HPDE6-E6E7 (cell line): ENCODE results near the gene HJURP.

Experiments used
- DNase-seq: peaks from one replicate; pipeline ENCODE4 v3.0.0; 2011; ENCODE audit warnings: missing footprints; ENCODE audit errors: extremely low spot score

HJURP gene

DNA sequence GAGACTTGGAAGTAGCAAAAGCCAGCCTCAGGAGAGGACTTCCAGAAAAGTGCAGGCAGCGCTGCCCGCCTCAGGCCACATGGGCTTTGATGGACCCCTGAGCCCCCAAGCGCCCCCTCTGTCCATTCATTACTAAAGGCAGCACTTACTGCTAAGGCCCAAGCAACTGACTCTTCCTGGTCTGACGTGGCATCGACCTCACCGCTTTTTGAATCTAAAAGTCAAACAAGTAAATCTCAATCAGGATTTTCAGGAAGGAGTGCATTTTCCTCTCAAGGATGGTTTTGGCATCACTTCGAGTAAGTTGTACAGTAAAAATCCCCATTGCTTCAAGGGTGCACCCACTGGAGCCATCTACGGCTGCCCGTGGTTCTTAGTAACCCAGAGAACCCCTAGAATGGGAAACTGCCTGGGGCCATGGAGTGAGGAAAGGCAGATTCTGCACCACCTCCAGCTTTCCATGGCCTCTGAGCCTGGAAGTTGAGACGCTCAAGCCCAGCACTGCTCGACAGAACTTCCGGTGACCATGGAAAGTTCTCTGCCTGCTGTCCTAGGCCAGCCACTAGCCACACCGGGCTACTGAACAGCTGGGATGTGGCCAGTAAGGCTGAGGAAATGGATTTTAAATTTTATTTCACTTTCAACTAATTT is 7.0 kb downstream of the HJURP start:
- no peak for DNase-seq

- DNase-seq = no peak
Observed at GRCh38 chr2:233846387-233847247, 7.7 kb downstream of the HJURP start.

- no peak for DNase-seq
Observed at GRCh38 chr2:233845301-233846060, 8.9 kb downstream of the HJURP start.

DNA sequence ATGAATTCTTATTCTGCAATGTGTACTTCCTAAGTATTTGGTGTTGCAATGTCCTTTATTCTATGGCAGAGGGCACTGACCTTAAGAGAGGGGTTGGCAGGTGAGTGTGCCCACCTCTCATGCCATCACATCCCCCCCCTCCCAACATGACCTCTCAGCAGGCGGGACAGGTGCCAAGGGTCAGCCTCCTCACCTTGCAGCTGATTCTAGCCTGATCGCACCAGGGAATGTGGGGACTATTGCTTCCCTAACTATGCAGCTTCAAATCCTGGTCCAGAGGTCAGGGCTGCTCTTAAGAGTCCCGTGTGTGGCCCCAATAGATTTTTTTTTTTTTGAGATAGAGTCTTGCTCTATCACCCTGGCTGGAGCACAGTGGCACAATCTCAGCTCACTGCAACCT is 9.5 kb downstream of the HJURP start:
- no peak for DNase-seq

DNA sequence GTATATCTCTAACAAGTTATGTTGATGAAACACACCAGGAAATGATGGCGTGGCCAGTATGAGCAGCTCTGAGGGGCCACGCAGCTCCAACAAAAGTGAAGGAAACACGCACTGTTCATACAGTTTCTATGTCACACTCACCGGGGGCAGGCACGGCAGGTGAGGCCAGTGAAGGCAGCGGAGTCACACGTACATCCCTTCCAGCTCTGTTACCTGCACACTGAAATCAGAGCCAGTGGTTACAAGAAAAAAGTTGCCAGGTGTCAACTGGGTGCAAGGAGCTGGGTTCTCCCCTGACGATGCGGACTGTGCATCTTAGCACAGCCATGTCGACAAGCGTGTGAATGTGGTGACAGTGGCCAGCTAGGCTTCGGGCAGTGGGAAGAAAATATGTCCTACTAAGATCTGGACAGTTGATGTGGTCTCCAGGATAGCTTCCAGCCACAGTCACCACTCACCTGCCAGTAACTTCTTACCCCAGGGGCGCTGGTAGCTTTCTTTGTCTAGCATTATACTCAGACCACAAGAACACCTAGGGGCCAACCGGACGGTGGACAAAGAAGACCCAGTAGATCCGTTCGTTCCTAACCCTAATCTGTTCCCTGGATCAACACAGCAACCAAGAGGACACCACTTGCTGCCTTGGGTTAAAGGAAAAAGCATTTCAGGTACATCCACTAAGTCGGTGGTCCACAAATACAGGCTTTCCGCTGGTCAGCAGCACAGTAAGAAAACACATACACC is 10.1 kb downstream of the HJURP start:
- DNase-seq = no peak

DNA sequence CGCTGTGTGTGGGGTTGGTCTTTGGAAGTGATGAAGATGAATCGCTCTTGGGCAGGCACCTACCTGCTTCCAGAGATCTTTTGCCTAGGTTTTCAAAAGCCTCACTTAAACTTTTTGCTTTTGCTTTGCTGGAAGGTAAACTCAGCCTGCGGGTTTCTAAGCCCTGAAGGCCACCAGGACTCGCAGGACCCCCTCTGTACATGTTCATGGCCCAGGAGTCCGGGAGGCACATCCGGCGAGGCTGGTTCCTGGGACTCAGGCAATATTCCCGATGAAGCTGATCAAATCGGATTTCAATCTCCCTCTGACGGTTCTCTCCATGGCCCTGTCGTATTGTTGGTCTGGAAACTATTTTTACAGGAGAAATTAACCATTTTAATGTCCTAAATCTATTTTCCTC is 13.2 kb downstream of the HJURP start:
- DNase-seq = no peak

GRCh38 chr2:233840520-233840919 is 13.8 kb downstream of the HJURP start:
- DNase-seq = no peak

DNA sequence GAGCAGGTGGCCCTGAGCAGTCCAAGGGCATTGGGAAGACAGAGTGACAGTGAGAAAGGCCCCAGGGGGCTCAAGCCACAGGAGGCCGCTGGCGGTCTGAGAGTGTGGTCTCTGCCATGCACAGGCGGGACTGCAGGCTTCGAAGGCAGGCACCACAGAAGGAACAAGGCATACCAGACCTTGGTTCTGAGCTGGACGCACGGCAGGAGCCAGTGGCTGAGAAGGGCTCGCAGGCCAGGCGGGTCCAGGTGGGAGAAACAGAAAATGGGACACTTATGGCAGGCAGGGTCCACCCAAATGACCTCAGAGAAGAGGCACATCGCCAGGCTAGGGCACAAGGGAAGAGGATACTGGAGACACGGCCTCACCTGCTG is 14.9 kb downstream of the HJURP start:
- DNase-seq = no peak

GRCh38 chr2:233838726-233839446 is 15.4 kb downstream of the HJURP start:
- no peak for DNase-seq

GRCh38 chr2:233838251-233838650 is 16.1 kb downstream of the HJURP start:
- no peak for DNase-seq

GRCh38 chr2:233837694-233838229 is 16.6 kb downstream of the HJURP start:
- no peak for DNase-seq

GRCh38 chr2:233836359-233836758 is 18.0 kb downstream of the HJURP start:
- DNase-seq = no peak

DNA sequence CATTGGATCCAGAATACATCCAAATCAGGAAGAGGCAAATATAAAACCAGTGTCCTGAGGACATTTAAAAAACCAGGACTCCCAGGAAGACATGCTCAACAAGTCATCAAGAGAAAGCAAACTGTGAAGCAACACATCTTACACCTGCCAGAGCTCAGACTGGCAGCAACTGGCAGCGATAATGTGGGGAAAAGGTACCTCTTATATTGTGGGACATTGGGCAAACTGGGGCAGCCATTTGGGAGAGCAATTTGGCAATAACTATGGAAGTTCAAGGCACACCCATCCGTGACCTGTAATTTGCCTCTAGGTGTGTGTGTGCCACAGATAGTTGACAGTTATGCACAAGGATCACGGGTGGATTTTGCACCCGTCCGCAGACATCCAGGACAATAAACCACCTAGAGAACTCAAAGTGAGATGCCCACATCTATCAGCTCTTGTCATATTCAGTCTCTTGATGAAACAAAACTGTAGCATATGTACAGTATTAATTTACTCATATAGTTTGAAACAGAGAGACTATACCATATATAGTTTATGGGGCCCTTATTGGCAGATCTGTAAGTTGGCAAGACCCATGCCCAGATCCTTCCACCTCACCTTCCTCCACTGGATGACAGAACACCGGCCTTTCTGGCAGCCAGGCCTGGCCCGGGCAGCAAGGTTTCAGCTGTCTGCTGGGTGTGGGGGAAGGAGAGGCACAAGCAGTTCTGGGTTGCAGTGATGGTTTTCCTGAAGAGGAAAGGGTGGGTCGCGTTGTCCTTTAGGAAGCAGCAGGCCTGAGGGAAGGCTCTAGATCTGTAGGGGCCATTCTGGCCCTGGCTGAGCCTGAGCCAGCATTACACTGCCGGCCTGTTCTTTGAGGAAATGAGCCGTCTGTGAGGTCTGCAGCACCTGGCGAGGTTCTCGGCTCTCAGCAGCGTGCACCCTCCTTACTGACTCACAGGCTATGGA is 18.8 kb downstream of the HJURP start:
- DNase-seq = no peak

DNA sequence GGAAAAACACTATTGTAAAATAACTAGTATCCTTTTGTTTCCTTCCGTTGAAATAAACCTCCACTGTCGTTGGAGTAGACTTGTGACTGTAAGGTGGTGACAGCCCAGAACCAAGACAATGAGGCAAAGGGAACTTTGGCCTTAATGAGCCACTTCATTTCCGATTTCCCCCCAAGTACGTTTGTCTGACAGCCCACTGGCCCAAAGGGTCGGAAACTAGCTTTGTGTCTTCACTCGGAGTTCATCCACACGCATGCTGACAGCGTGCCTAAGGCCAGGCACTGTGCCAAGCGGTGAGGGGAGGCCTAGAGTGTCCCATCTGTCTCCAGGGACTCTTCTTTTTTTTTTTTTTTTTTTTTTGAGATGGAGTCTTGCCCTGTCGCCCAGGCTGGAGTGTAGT is 21.0 kb downstream of the HJURP start:
- no peak for DNase-seq

DNA sequence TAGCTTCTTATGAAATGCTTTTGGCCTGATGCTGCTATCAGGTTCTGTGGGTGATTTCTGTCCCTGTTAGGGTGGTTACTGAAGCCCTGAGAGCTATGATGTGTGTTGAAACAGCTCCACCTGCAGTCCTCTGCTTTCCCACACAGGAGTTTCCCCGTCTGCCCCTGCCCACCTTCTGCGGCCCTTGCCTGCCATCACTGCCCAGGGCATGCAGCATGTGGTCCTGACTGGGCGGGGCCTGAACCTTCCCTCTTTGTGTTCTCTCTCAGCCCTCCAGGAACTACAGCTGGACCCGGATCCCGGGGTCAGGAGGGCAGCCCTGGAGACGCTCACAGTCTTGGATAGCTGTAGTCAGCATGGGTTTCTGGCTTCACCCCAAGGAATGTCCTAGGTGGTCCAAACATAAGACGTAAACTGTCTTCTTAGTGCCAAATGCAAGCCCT is 21.4 kb downstream of the HJURP start:
- DNase-seq = peak; percentile 83

- DNase-seq = no peak
Observed at GRCh38 chr2:233832414-233832813, 21.9 kb downstream of the HJURP start.

DNA sequence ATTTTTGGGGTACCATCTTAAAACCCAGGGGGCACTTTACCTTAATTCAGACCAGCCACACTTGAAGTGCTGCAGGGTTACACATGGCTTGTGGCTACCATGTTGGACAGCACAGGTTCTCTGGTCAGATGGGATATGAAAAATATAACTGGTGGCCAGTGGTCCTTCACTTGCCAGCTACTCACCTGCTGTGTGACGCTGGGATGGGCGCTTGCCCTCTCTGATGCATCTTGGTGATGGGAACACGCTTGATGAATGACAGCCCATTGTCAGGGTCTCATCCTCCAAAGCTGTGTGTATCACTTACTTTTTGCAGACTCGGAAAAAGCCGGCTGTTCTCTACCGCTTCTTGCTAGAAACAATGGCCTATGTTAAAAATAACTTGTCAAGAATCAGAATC is 22.5 kb downstream of the HJURP start:
- DNase-seq = no peak

- DNase-seq = no peak
Observed at GRCh38 chr2:233831011-233831721, 23.2 kb downstream of the HJURP start.
